Measurements from ENCODE around the gene VASP.

The VASP gene

GRCh38 chr19:45526971-45527370 lies 19.7 kb downstream of the VASP start:
- H3K4me3 Mint-ChIP-seq, result no peak overlapping the region
- H3K27me3 Mint-ChIP-seq (ENCODE audit: low read depth, poor library complexity), result peaks cover 47% of the 10 kb centered on the region
- TF ChIP-seq, protein P1, sequence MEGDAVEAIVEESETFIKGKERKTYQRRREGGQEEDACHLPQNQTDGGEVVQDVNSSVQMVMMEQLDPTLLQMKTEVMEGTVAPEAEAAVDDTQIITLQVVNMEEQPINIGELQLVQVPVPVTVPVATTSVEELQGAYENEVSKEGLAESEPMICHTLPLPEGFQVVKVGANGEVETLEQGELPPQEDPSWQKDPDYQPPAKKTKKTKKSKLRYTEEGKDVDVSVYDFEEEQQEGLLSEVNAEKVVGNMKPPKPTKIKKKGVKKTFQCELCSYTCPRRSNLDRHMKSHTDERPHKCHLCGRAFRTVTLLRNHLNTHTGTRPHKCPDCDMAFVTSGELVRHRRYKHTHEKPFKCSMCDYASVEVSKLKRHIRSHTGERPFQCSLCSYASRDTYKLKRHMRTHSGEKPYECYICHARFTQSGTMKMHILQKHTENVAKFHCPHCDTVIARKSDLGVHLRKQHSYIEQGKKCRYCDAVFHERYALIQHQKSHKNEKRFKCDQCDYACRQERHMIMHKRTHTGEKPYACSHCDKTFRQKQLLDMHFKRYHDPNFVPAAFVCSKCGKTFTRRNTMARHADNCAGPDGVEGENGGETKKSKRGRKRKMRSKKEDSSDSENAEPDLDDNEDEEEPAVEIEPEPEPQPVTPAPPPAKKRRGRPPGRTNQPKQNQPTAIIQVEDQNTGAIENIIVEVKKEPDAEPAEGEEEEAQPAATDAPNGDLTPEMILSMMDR (IDR thresholded peaks at IDR 0.05), result no peak
- no peak for DNase-seq
- peaks cover 26% of the 10 kb centered on the region for H3K4me1 Mint-ChIP-seq
- H3K9me3 Mint-ChIP-seq, result peaks cover 11% of the 10 kb centered on the region
- H3K36me3 Mint-ChIP-seq (ENCODE audit: low read depth), result peaks cover 27% of the 10 kb centered on the region
- H3K27ac Mint-ChIP-seq, result no peak overlapping the region

DNA sequence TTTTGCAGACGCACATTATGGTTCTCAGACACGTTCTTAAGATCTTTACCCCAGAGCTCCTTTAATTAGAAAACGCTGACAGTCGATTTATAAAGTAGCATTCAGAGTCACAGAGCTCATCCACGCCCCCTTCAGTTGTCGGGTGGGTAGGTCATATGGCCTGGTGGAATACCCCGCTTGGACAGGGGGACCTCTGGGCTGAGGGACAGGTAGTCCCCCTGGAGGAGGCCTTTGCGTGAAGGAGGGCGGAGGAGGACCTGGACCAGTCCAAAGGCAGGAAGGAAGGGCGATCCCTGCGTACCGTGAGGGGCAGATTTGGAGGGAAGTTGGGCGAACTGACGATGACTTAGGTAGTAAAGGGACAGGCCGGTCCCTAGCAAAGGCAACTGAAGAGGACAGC lies 20.5 kb downstream of the VASP start:
- H3K9me3 Mint-ChIP-seq, result peaks cover 17% of the 10 kb centered on the region
- DNase-seq, result no peak
- peaks cover 33% of the 10 kb centered on the region for H3K36me3 Mint-ChIP-seq (ENCODE audit: low read depth)
- H3K27me3 Mint-ChIP-seq (ENCODE audit: low read depth, poor library complexity), result peaks cover 49% of the 10 kb centered on the region
- peak overlapping the region; percentile 77 for H3K4me3 Mint-ChIP-seq
- no peak overlapping the region for H3K27ac Mint-ChIP-seq
- TF ChIP-seq, protein P1 (IDR thresholded peaks at IDR 0.05), result no peak
- peaks cover 25% of the 10 kb centered on the region for H3K4me1 Mint-ChIP-seq

DNA sequence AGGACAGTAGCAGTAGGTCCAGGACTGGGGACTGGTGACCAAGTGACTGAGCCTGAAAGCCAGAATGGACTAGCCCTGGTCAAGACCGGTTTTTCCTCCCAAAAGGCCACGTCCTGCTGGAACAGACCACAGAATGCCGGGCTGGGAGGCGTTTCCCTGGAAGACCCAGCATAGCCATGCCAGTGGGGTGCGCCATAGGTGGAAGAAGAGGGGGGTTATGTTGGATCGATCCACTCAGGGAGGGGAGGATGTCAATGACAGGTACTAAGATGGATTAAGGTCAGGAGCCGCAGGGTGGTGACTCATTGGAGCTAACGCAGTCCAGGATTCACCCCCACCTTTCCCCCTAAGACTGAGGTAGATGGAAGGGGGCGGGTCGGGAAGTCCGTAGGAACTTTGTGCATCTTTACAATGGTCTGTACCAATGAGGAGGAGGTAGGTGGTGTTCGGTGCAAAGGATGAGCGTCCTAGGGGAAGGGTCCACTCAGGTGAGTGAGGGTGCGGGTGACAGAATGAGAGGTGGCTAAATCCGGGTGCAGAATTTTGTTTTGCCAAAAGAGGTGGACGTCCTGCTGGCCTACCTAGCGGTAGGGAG lies 21.0 kb downstream of the VASP start:
- peaks cover 25% of the 10 kb centered on the region for H3K4me1 Mint-ChIP-seq
- H3K36me3 Mint-ChIP-seq (ENCODE audit: low read depth), result peaks cover 33% of the 10 kb centered on the region
- no peak overlapping the region for H3K27ac Mint-ChIP-seq
- peaks cover 49% of the 10 kb centered on the region for H3K27me3 Mint-ChIP-seq (ENCODE audit: low read depth, poor library complexity)
- no peak for DNase-seq
- peak overlapping the region; percentile 77 for H3K4me3 Mint-ChIP-seq
- peaks cover 17% of the 10 kb centered on the region for H3K9me3 Mint-ChIP-seq
- TF ChIP-seq, protein P1 (IDR thresholded peaks at IDR 0.05), result no peak

GRCh38 chr19:45528744-45529419 lies 21.6 kb downstream of the VASP start:
- H3K27me3 Mint-ChIP-seq (ENCODE audit: low read depth, poor library complexity), result peaks cover 49% of the 10 kb centered on the region
- H3K9me3 Mint-ChIP-seq, result peaks cover 17% of the 10 kb centered on the region
- TF ChIP-seq, protein P1 (IDR thresholded peaks at IDR 0.05), result no peak
- H3K36me3 Mint-ChIP-seq (ENCODE audit: low read depth), result peaks cover 30% of the 10 kb centered on the region
- no peak overlapping the region for H3K27ac Mint-ChIP-seq
- DNase-seq, result peak; percentile 45
- H3K4me1 Mint-ChIP-seq, result peaks cover 23% of the 10 kb centered on the region
- peak overlapping the region; percentile 77 for H3K4me3 Mint-ChIP-seq

GRCh38 chr19:45529420-45529785 lies 22.1 kb downstream of the VASP start:
- Mint-ChIP-seq H3K36me3 (ENCODE audit: low read depth) (peaks cover 27% of the 10 kb centered on the region), H3K27me3 (ENCODE audit: low read depth, poor library complexity) (peaks cover 49% of the 10 kb centered on the region)
- TF ChIP-seq, protein P1 (IDR thresholded peaks at IDR 0.05), result no peak

GRCh38 chr19:45531349-45531748 lies 24.1 kb downstream of the VASP start:
- Mint-ChIP-seq H3K4me3 (no peak overlapping the region), H3K27ac (no peak overlapping the region)
- TF ChIP-seq, protein P1 (IDR thresholded peaks at IDR 0.05), result no peak

More at GRCh38 chr19:45529420-45529785, 22.1 kb downstream of the VASP start:
- Mint-ChIP-seq H3K9me3 (peaks cover 17% of the 10 kb centered on the region), H3K27ac (no peak overlapping the region), H3K4me3 (peak overlapping the region; percentile 75), H3K4me1 (peaks cover 21% of the 10 kb centered on the region)
- DNase-seq, result no peak

More at GRCh38 chr19:45531349-45531748, 24.1 kb downstream of the VASP start:
- peaks cover 19% of the 10 kb centered on the region for H3K9me3 Mint-ChIP-seq
- DNase-seq, result no peak
- peaks cover 21% of the 10 kb centered on the region for H3K4me1 Mint-ChIP-seq
- H3K27me3 Mint-ChIP-seq (ENCODE audit: low read depth, poor library complexity), result peaks cover 49% of the 10 kb centered on the region
- peaks cover 19% of the 10 kb centered on the region for H3K36me3 Mint-ChIP-seq (ENCODE audit: low read depth)

Data from nephron progenitor cell (in vitro differentiated cells).